ENCODE measurements around the gene LILRA1. TPM values are rescaled to one million over a fixed set of nuclear protein-coding genes. Genes with fewer than 3 reads are reported as not detected.
"Not testable (repeated sequence)": the region's sequence is repeated elsewhere in the genome, so short reads cannot be mapped to it uniquely, and the experiment has no call there.

Gene LILRA1
- total and polyA plus RNA-seq, 3 experiments from 2014 or later: not detected

DNA sequence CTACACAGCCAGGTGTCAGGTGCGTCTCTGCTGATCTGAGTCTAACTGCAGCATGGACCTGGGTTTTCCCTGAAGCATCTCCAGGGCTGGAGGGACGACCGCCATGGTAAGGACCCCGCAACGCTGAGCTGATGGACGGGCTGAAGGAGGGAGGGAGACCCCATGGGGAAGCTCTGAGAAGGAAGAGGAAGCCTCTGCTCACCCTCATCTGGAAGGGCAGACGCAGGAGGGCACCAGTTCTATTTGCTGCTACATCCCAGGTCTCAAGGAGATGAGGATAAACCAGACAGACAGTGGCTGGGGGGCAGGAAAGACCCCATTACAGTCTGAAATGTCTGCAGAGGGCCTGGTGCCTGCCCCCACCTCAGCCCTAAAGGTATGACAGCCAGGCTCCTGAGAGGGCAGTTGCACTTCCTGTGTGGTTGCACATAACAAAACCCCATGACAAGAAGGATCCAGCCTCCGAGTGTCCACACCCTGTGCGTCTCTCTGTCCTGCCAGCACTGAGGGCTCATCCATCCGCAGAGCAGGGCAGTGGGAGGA lies 20.0 kb upstream of the LILRA1 start, which contains the start of gene LILRA2:
Gene LILRA2 (plus strand): TSS at position 461 of the 543 bp plus-strand sequence. CDS start 89 bp downstream, outside the sequence.
- peaks cover 0 to 7% (median 1%) of the 10 kb centered on the region in 3 donors for H3K4me1 Mint-ChIP-seq
- no peaks in the 10 kb centered on the region for H3K36me3 Mint-ChIP-seq
- no peak within 1 kb of the TSS for H3K4me3 ChIP-seq (ENCODE audit: low read length)

GRCh38 chr19:54574051-54574450 lies 19.4 kb upstream of the LILRA1 start:
- peaks cover 0 to 4% (median 0%) of the 10 kb centered on the region in 3 donors for H3K4me1 Mint-ChIP-seq
- peaks cover 5% of the 10 kb centered on the region for H3K27me3 ChIP-seq (ENCODE audit: insufficient read depth, low read length, poor library complexity, severe bottlenecking)
- H3K4me1 ChIP-seq (ENCODE audit: insufficient read depth, low read length): no peaks in the 10 kb centered on the region
- H3K4me3 ChIP-seq (ENCODE audit: low read length): no peak overlapping the region
- no peaks in the 10 kb centered on the region for H3K36me3 ChIP-seq (ENCODE audit: insufficient read depth, low read length)
- no peaks in the 10 kb centered on the region for H3K36me3 Mint-ChIP-seq
- POLR2A ChIA-PET: no interaction called here
- peaks cover 0 to 2% (median 0%) of the 10 kb centered on the region in 5 donors for H3K9me3 Mint-ChIP-seq
- no peak overlapping the region for H3K4me3 Mint-ChIP-seq
- no peak overlapping the region for H3K27ac ChIP-seq (ENCODE audit: low read depth, low read length)
- peaks cover 23 to 42% of the 10 kb centered on the region in 2 donors for H3K27me3 Mint-ChIP-seq
- CTCF ChIA-PET: no interaction called here
- H3K9me3 ChIP-seq (ENCODE audit: low read length): no peaks in the 10 kb centered on the region
- no peak for DNase-seq
- peak overlapping the region in 1 of 8 donors; percentile 61 for H3K27ac Mint-ChIP-seq

More for the DNA sequence above, 20.0 kb upstream of the LILRA1 start, which contains the start of gene LILRA2:
- H3K4me3 Mint-ChIP-seq: peak within 1 kb of the TSS in 1 of 7 donors; percentile 1
- H3K27ac ChIP-seq (ENCODE audit: low read depth, low read length): no peak within 1 kb of the TSS
- DNase-seq: no peak
- H3K27ac Mint-ChIP-seq: peak within 1 kb of the TSS in 1 of 8 donors; percentile 61
- CTCF ChIA-PET: no interaction called here
- H3K27me3 ChIP-seq (ENCODE audit: insufficient read depth, low read length, poor library complexity, severe bottlenecking): peaks cover 5% of the 10 kb centered on the region
- H3K9me3 ChIP-seq (ENCODE audit: low read length): no peaks in the 10 kb centered on the region
- POLR2A ChIA-PET: no interaction called here
- H3K4me1 ChIP-seq (ENCODE audit: insufficient read depth, low read length): no peaks in the 10 kb centered on the region
- no peaks in the 10 kb centered on the region for H3K9me3 Mint-ChIP-seq
- peaks cover 23 to 42% of the 10 kb centered on the region in 2 donors for H3K27me3 Mint-ChIP-seq
- H3K36me3 ChIP-seq (ENCODE audit: insufficient read depth, low read length): no peaks in the 10 kb centered on the region

DNA sequence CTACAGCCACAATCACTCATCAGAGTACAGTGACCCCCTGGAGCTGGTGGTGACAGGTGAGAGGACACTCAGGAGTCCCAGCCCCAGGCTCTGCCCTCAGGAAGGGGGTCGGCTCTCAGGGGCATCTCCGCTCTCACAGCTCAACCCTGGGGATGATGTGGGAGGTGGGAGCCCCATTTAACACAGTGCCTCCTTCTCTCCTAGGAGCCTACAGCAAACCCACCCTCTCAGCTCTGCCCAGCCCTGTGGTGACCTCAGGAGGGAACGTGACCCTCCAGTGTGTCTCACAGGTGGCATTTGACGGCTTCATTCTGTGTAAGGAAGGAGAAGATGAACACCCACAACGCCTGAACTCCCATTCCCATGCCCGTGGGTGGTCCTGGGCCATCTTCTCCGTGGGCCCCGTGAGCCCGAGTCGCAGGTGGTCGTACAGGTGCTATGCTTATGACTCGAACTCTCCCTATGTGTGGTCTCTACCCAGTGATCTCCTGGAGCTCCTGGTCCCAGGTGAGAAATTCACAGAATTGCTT lies 18.8 kb upstream of the LILRA1 start:
- no peak overlapping the region for H3K4me3 ChIP-seq (ENCODE audit: low read length)
- ChIA-PET POLR2A (no interaction called here), CTCF (no interaction called here)
- H3K27me3 ChIP-seq (ENCODE audit: insufficient read depth, low read length, poor library complexity, severe bottlenecking): peaks cover 5% of the 10 kb centered on the region
- no peak for DNase-seq
- no peaks in the 10 kb centered on the region for H3K9me3 ChIP-seq (ENCODE audit: low read length)
- peaks cover 0 to 4% (median 0%) of the 10 kb centered on the region in 3 donors for H3K4me1 Mint-ChIP-seq
- no peaks in the 10 kb centered on the region for H3K36me3 ChIP-seq (ENCODE audit: insufficient read depth, low read length)
- H3K27me3 Mint-ChIP-seq: peaks cover 23 to 39% of the 10 kb centered on the region in 2 donors
- no peaks in the 10 kb centered on the region for H3K4me1 ChIP-seq (ENCODE audit: insufficient read depth, low read length)
- H3K9me3 Mint-ChIP-seq: peaks cover 0 to 2% (median 0%) of the 10 kb centered on the region in 5 donors
- H3K4me3 Mint-ChIP-seq: no peak overlapping the region
- no peak overlapping the region for H3K27ac ChIP-seq (ENCODE audit: low read depth, low read length)
- no peak overlapping the region for H3K27ac Mint-ChIP-seq
- no peaks in the 10 kb centered on the region for H3K36me3 Mint-ChIP-seq

DNA sequence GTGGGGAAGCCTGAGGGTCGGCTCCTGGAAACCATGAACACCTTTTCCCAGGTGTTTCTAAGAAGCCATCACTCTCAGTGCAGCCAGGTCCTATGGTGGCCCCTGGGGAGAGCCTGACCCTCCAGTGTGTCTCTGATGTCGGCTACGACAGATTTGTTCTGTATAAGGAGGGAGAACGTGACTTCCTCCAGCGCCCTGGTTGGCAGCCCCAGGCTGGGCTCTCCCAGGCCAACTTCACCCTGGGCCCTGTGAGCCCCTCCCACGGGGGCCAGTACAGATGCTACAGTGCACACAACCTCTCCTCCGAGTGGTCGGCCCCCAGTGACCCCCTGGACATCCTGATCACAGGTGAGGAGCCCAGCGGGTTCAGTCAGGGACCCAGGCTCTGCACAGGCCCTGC lies 18.2 kb upstream of the LILRA1 start:
- H3K4me1 ChIP-seq (ENCODE audit: insufficient read depth, low read length); H3K4me3 ChIP-seq (ENCODE audit: low read length); H3K27ac Mint-ChIP-seq; H3K27me3 ChIP-seq (ENCODE audit: insufficient read depth, low read length, poor library complexity, severe bottlenecking); DNase-seq; POLR2A ChIA-PET; H3K9me3 Mint-ChIP-seq; H3K4me3 Mint-ChIP-seq; H3K36me3 Mint-ChIP-seq; H3K4me1 Mint-ChIP-seq; H3K9me3 ChIP-seq (ENCODE audit: low read length); CTCF ChIA-PET; H3K36me3 ChIP-seq (ENCODE audit: insufficient read depth, low read length); H3K27ac ChIP-seq (ENCODE audit: low read depth, low read length): not testable (repeated sequence)
- peaks cover 23 to 36% of the 10 kb centered on the region in 2 donors for H3K27me3 Mint-ChIP-seq

DNA sequence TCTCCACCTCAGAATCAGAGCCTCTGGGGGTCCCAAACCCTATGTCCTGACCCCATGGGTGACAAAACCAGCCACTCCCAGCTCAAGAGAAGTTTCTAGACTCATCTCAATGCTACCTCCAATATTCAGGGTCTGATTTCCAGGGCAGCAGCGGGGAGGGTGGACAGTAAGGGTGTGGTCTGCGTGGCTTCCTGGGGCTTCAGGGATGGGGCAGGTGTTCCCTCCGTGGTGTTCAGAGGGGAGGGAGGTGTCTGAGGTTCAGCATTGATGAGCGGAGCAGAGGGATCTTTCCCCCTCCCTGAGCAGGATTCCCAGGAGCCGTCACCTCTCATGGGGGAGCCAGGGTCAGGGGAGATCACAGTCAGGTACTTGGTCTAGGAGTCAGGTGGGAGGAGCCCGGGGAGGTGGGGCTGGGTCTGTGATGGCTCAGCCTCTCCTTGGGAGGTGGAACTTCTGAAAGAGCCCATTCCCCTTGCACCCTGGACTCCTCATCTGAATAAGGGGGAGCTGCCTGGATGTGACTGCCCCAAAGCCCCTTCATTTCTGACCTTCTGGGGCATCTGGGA lies 16.9 kb upstream of the LILRA1 start:
- H3K4me1 Mint-ChIP-seq: peaks cover 0 to 4% (median 0%) of the 10 kb centered on the region in 3 donors
- Histone ChIP-seq H3K9me3 (ENCODE audit: low read length) (no peaks in the 10 kb centered on the region), H3K27ac (ENCODE audit: low read depth, low read length) (no peak overlapping the region), H3K36me3 (ENCODE audit: insufficient read depth, low read length) (no peaks in the 10 kb centered on the region), H3K4me1 (ENCODE audit: insufficient read depth, low read length) (no peaks in the 10 kb centered on the region), H3K27me3 (ENCODE audit: insufficient read depth, low read length, poor library complexity, severe bottlenecking) (peaks cover 5% of the 10 kb centered on the region), H3K4me3 (ENCODE audit: low read length) (no peak overlapping the region)
- H3K27me3 Mint-ChIP-seq: peaks cover 23 to 25% of the 10 kb centered on the region in 2 donors
- H3K9me3 Mint-ChIP-seq: peaks cover 0 to 4% (median 2%) of the 10 kb centered on the region in 5 donors
- no peak overlapping the region for H3K27ac Mint-ChIP-seq
- CTCF ChIA-PET: no interaction called here
- DNase-seq: no peak
- POLR2A ChIA-PET: no interaction called here
- H3K36me3 Mint-ChIP-seq: no peaks in the 10 kb centered on the region
- H3K4me3 Mint-ChIP-seq: no peak overlapping the region

GRCh38 chr19:54577334-54577733 lies 16.1 kb upstream of the LILRA1 start:
- no peak overlapping the region for H3K4me3 Mint-ChIP-seq
- H3K4me1 Mint-ChIP-seq: peaks cover 0 to 4% (median 0%) of the 10 kb centered on the region in 3 donors
- no peaks in the 10 kb centered on the region for H3K4me1 ChIP-seq (ENCODE audit: insufficient read depth, low read length)
- H3K36me3 Mint-ChIP-seq: no peaks in the 10 kb centered on the region
- H3K9me3 Mint-ChIP-seq: peaks cover 0 to 7% (median 4%) of the 10 kb centered on the region in 5 donors
- POLR2A ChIA-PET: no interaction called here
- CTCF ChIA-PET: no interaction called here
- peaks cover 27 to 28% of the 10 kb centered on the region in 2 donors for H3K27me3 Mint-ChIP-seq
- H3K27ac Mint-ChIP-seq: peak overlapping the region in 1 of 8 donors; percentile 19
- no peak for DNase-seq
- H3K36me3 ChIP-seq (ENCODE audit: insufficient read depth, low read length): no peaks in the 10 kb centered on the region
- H3K4me3 ChIP-seq (ENCODE audit: low read length): no peak overlapping the region
- H3K9me3 ChIP-seq (ENCODE audit: low read length): no peaks in the 10 kb centered on the region
- peaks cover 5% of the 10 kb centered on the region for H3K27me3 ChIP-seq (ENCODE audit: insufficient read depth, low read length, poor library complexity, severe bottlenecking)
- no peak overlapping the region for H3K27ac ChIP-seq (ENCODE audit: low read depth, low read length)

GRCh38 chr19:54578268-54578667 lies 15.2 kb upstream of the LILRA1 start:
- H3K27me3 ChIP-seq (ENCODE audit: insufficient read depth, low read length, poor library complexity, severe bottlenecking); POLR2A ChIA-PET; H3K4me3 Mint-ChIP-seq; H3K4me1 Mint-ChIP-seq; H3K36me3 ChIP-seq (ENCODE audit: insufficient read depth, low read length); H3K36me3 Mint-ChIP-seq; CTCF ChIA-PET; H3K9me3 ChIP-seq (ENCODE audit: low read length); DNase-seq; H3K4me3 ChIP-seq (ENCODE audit: low read length); H3K9me3 Mint-ChIP-seq; H3K27ac Mint-ChIP-seq; H3K4me1 ChIP-seq (ENCODE audit: insufficient read depth, low read length); H3K27ac ChIP-seq (ENCODE audit: low read depth, low read length): not testable (repeated sequence)
- peaks cover 24 to 28% of the 10 kb centered on the region in 2 donors for H3K27me3 Mint-ChIP-seq

DNA sequence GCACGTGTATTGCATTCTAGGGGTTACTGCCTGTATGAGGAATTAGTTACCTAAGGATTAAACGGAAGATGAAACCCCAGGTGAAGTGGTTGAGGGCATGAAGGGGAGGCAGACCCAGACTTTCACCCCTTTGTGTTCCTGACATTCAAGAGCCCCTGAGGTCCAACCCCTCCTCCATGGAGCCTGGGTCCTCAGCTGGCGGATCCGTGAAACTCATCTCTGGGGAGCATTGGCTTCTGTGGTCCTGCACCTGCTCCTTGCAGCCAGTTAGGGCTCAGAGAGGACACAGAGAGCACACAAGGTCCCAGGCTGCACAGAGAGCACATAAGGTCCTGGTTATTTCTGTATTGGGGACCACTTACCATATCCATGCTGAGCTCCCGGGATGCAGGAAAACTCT lies 7.0 kb upstream of the LILRA1 start:
- H3K4me1 Mint-ChIP-seq: no peaks in the 10 kb centered on the region
- peaks cover 11 to 18% (median 12%) of the 10 kb centered on the region in 5 donors for H3K9me3 Mint-ChIP-seq
- H3K36me3 Mint-ChIP-seq: peaks cover 0 to 5% (median 0%) of the 10 kb centered on the region in 3 donors
- POLR2A ChIA-PET: no interaction called here
- Histone ChIP-seq H3K9me3 (ENCODE audit: low read length) (no peaks in the 10 kb centered on the region), H3K4me3 (ENCODE audit: low read length) (no peak overlapping the region), H3K27me3 (ENCODE audit: insufficient read depth, low read length, poor library complexity, severe bottlenecking) (no peaks in the 10 kb centered on the region), H3K27ac (ENCODE audit: low read depth, low read length) (no peak overlapping the region), H3K36me3 (ENCODE audit: insufficient read depth, low read length) (no peaks in the 10 kb centered on the region), H3K4me1 (ENCODE audit: insufficient read depth, low read length) (no peaks in the 10 kb centered on the region)
- DNase-seq: no peak
- H3K27ac Mint-ChIP-seq: peak overlapping the region in 1 of 8 donors; percentile 35
- peaks cover 29 to 60% of the 10 kb centered on the region in 2 donors for H3K27me3 Mint-ChIP-seq
- H3K4me3 Mint-ChIP-seq: no peak overlapping the region
- CTCF ChIA-PET: no interaction called here

Data from CD8-positive, alpha-beta memory T cell (primary cell).